ENCODE results near the gene ACVR1C. TPM values are rescaled to one million over a fixed set of nuclear protein-coding genes. Genes with fewer than 3 reads are reported as not detected.

The ACVR1C gene
- total RNA-seq, 1 experiment from 2014 or later, result 1.2 TPM

DNA sequence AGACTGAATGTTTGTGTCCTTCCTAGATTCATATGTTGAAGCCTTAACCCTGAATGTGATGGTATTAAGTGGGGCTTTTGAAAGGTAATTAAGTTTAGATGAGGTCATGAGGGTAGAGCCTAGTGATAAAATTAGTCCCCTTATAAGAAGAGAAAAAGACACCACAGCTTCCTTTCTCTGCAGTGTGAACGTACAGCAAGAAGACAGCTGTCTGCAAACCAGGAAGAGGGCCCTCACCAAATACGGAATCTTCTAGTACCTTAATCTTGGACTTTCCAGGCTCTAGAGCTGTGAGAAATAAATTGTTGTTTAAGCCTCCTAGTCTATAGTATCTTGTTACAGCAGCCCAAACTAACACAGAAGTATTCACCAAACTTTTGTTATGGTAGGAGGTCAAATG is 127.6 kb downstream of the ACVR1C start:
- no peak overlapping the region for H3K27ac ChIP-seq (ENCODE audit: low read depth, low read length)
- no peak overlapping the region for H3K4me3 ChIP-seq (replicated peaks in 1 of 2; ENCODE audit: low read depth in 1 of 2, low read length in 2 of 2)
- H3K4me2 ChIP-seq (ENCODE audit: low read length), result no peak overlapping the region
- RAD21 ChIA-PET (ENCODE audit: low non-redundant PET in 1 of 2, low total read pairs in 2 of 2, uncharacterized antibody in 2 of 2, unreplicated experiment in 2 of 2), result no interaction called here
- no peaks in the 10 kb centered on the region for H3K9me2 ChIP-seq (ENCODE audit: insufficient read depth)
- ATAC-seq (no peak), DNase-seq (ENCODE audit: low read depth, low spot score) (no peak)
- H2AFZ ChIP-seq (ENCODE audit: low read depth, low read length, poor library complexity, severe bottlenecking), result no peak overlapping the region
- H3K9me3 ChIP-seq (ENCODE audit: control insufficient read depth in 1 of 2, insufficient read depth in 1 of 2, low read depth in 1 of 2, low read length in 2 of 2), result peaks cover 0 to under 1% of the 10 kb centered on the region in 2 experiments; a peak in 1 of 4 replicates
- H3K4me1 ChIP-seq (ENCODE audit: control insufficient read depth in 1 of 2, insufficient read depth in 2 of 2, low read length in 2 of 2), result no peaks in the 10 kb centered on the region
- CTCF ChIA-PET, result no interaction called here
- H3K9ac ChIP-seq (ENCODE audit: low read length), result no peak overlapping the region
- BruUV-seq (replicated peaks), result no TSS peak
- H3K27me3 ChIP-seq (ENCODE audit: insufficient read depth, low read length), result no peaks in the 10 kb centered on the region
- no peaks in the 10 kb centered on the region for H4K20me1 ChIP-seq (ENCODE audit: insufficient read depth)
- no peak for TF ChIP-seq CEBPB (IDR thresholded peaks at IDR 0.05; ENCODE audit: low read depth)
- TF ChIP-seq RAD21 (IDR thresholded peaks at IDR 0.05; ENCODE audit: low read depth), result no peak
- no peak for TF ChIP-seq ZFX (IDR thresholded peaks at IDR 0.05)
- TF ChIP-seq, protein P1, sequence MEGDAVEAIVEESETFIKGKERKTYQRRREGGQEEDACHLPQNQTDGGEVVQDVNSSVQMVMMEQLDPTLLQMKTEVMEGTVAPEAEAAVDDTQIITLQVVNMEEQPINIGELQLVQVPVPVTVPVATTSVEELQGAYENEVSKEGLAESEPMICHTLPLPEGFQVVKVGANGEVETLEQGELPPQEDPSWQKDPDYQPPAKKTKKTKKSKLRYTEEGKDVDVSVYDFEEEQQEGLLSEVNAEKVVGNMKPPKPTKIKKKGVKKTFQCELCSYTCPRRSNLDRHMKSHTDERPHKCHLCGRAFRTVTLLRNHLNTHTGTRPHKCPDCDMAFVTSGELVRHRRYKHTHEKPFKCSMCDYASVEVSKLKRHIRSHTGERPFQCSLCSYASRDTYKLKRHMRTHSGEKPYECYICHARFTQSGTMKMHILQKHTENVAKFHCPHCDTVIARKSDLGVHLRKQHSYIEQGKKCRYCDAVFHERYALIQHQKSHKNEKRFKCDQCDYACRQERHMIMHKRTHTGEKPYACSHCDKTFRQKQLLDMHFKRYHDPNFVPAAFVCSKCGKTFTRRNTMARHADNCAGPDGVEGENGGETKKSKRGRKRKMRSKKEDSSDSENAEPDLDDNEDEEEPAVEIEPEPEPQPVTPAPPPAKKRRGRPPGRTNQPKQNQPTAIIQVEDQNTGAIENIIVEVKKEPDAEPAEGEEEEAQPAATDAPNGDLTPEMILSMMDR (IDR thresholded peaks at IDR 0.05 in 2 of 3, conservative IDR thresholded peaks at IDR 0.05 in 1 of 3; ENCODE audit: borderline replicate concordance in 1 of 3, insufficient read depth in 1 of 3, low read depth in 2 of 3, low read length in 2 of 3), result no peak
- TF ChIP-seq EGR1 (IDR thresholded peaks at IDR 0.05; ENCODE audit: low read depth), result no peak
- TF ChIP-seq TCF7L2 (IDR thresholded peaks at IDR 0.05; ENCODE audit: borderline replicate concordance, extremely low read depth, insufficient read depth, insufficient read length), result no peak
- no peak for TF ChIP-seq SRF (IDR thresholded peaks at IDR 0.05; ENCODE audit: low read depth)
- no peak for TF ChIP-seq CBX3 (IDR thresholded peaks at IDR 0.05; ENCODE audit: low read depth)
- no peak for TF ChIP-seq EZH2 (IDR thresholded peaks at IDR 0.05)
- TF ChIP-seq ELF1 (IDR thresholded peaks at IDR 0.05; ENCODE audit: borderline replicate concordance, low read depth), result no peak
- no peak for TF ChIP-seq YY1 (IDR thresholded peaks at IDR 0.05; ENCODE audit: extremely low read depth, insufficient replicate concordance, low read depth, low read length)
- TF ChIP-seq, protein P2, sequence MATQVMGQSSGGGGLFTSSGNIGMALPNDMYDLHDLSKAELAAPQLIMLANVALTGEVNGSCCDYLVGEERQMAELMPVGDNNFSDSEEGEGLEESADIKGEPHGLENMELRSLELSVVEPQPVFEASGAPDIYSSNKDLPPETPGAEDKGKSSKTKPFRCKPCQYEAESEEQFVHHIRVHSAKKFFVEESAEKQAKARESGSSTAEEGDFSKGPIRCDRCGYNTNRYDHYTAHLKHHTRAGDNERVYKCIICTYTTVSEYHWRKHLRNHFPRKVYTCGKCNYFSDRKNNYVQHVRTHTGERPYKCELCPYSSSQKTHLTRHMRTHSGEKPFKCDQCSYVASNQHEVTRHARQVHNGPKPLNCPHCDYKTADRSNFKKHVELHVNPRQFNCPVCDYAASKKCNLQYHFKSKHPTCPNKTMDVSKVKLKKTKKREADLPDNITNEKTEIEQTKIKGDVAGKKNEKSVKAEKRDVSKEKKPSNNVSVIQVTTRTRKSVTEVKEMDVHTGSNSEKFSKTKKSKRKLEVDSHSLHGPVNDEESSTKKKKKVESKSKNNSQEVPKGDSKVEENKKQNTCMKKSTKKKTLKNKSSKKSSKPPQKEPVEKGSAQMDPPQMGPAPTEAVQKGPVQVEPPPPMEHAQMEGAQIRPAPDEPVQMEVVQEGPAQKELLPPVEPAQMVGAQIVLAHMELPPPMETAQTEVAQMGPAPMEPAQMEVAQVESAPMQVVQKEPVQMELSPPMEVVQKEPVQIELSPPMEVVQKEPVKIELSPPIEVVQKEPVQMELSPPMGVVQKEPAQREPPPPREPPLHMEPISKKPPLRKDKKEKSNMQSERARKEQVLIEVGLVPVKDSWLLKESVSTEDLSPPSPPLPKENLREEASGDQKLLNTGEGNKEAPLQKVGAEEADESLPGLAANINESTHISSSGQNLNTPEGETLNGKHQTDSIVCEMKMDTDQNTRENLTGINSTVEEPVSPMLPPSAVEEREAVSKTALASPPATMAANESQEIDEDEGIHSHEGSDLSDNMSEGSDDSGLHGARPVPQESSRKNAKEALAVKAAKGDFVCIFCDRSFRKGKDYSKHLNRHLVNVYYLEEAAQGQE (IDR thresholded peaks at IDR 0.05; ENCODE audit: low read depth), result no peak
- H3K36me3 ChIP-seq (ENCODE audit: control insufficient read depth in 1 of 2, insufficient read depth in 2 of 2, low read length in 2 of 2), result no peaks in the 10 kb centered on the region
- POLR2A ChIA-PET, result no interaction called here
- no peaks in the 10 kb centered on the region for H3K79me2 ChIP-seq (ENCODE audit: insufficient read depth, low read length)
- intact Hi-C loops (cut with micrococcal nuclease), result no loop called here
